BE2C (cell line): ENCODE results near the gene TEX264.
A peak's percentile ranks its signal among the peaks of the same experiment; 100 is the strongest.

Experiments
- DNase-seq: peaks from one replicate; pipeline ENCODE4 v3.0.0-alpha.2; 2020
- H3K27me3 ChIP-seq: fragments of 250-450 bp; sonication (Bioruptor Pico); 2 replicates; pipeline ENCODE4 v1.5.1; 2020; ENCODE audit warnings: mild to moderate bottlenecking
- H3K36me3 ChIP-seq: fragments of 250-450 bp; sonication (Bioruptor Pico); 2 replicates; pipeline ENCODE4 v1.5.1; 2020; ENCODE audit warnings: mild to moderate bottlenecking
- H3K4me1 ChIP-seq: fragments of 250-450 bp; sonication (Bioruptor Pico); 2 replicates; pipeline ENCODE4 v1.5.1; 2020
- H3K4me3 ChIP-seq: 2 replicates; pipeline ENCODE4 v1.5.1; 2011; ENCODE audit warnings: low read depth, low read length
- H3K9me3 ChIP-seq: fragments of 250-450 bp; sonication (Bioruptor Pico); 2 replicates; pipeline ENCODE4 v1.5.1; 2020
- CTCF ChIP-seq: IDR thresholded peaks from 2 replicates; pipeline ENCODE4 v1.5.1; 2012; ENCODE audit warnings: mild to moderate bottlenecking, low read depth, low read length

The TEX264 gene

GRCh38 chr3:51709675-51710074, 38.6 kb downstream of the TEX264 start:
- no peak for DNase-seq
- no peak for TF ChIP-seq CTCF
- H3K9me3 ChIP-seq: no peaks in the 10 kb centered on the region
- no peaks in the 10 kb centered on the region for H3K36me3 ChIP-seq
- H3K27me3 ChIP-seq: peaks cover 8% of the 10 kb centered on the region
- no peaks in the 10 kb centered on the region for H3K4me1 ChIP-seq
- no peak overlapping the region for H3K4me3 ChIP-seq

- no peak for DNase-seq
Measured at GRCh38 chr3:51710631-51711351, 39.7 kb downstream of the TEX264 start.

GRCh38 chr3:51711352-51712037, 40.4 kb downstream of the TEX264 start:
- no peaks in the 10 kb centered on the region for H3K9me3 ChIP-seq
- no peaks in the 10 kb centered on the region for H3K36me3 ChIP-seq
- peaks cover 8% of the 10 kb centered on the region for H3K27me3 ChIP-seq
- no peak for DNase-seq
- no peak overlapping the region for H3K4me3 ChIP-seq
- TF ChIP-seq CTCF: no peak
- no peaks in the 10 kb centered on the region for H3K4me1 ChIP-seq

More at GRCh38 chr3:51710631-51711351, 39.7 kb downstream of the TEX264 start:
- H3K27me3 ChIP-seq: peaks cover 8% of the 10 kb centered on the region
- 0 out of 2 replicates have a peak, but pooled peaks have one; percentile 16 for TF ChIP-seq CTCF
- no peaks in the 10 kb centered on the region for H3K9me3 ChIP-seq
- H3K4me3 ChIP-seq: no peak overlapping the region
- H3K4me1 ChIP-seq: no peaks in the 10 kb centered on the region
- no peaks in the 10 kb centered on the region for H3K36me3 ChIP-seq

GRCh38 chr3:51712038-51712420, 41.0 kb downstream of the TEX264 start:
- no peaks in the 10 kb centered on the region for H3K36me3 ChIP-seq
- H3K27me3 ChIP-seq: peaks cover 8% of the 10 kb centered on the region
- TF ChIP-seq CTCF: no peak
- no peaks in the 10 kb centered on the region for H3K9me3 ChIP-seq
- H3K4me3 ChIP-seq: no peak overlapping the region
- H3K4me1 ChIP-seq: no peaks in the 10 kb centered on the region
- DNase-seq: no peak

GRCh38 chr3:51712511-51712931, 41.5 kb downstream of the TEX264 start:
- DNase-seq: no peak
- peaks cover 3% of the 10 kb centered on the region for H3K27me3 ChIP-seq
- H3K4me3 ChIP-seq: no peak overlapping the region
- no peaks in the 10 kb centered on the region for H3K4me1 ChIP-seq
- TF ChIP-seq CTCF: no peak
- H3K36me3 ChIP-seq: no peaks in the 10 kb centered on the region
- no peaks in the 10 kb centered on the region for H3K9me3 ChIP-seq

GRCh38 chr3:51712963-51713362, 41.9 kb downstream of the TEX264 start:
- no peak for DNase-seq
- H3K27me3 ChIP-seq: no peaks in the 10 kb centered on the region
- H3K9me3 ChIP-seq: no peaks in the 10 kb centered on the region
- H3K4me1 ChIP-seq: no peaks in the 10 kb centered on the region
- no peak overlapping the region for H3K4me3 ChIP-seq
- H3K36me3 ChIP-seq: no peaks in the 10 kb centered on the region
- no peak for TF ChIP-seq CTCF
